Body of pancreas (tissue), 4 donors: ENCODE data around the gene CARD19. TPM values are rescaled to one million over a fixed set of nuclear protein-coding genes. Genes with fewer than 3 reads are reported as not detected.

Source experiments
- ATAC-seq: fragments of 150-250 bp; one replicate; pipeline ENCODE4 v1.9.1; 2016
- DNase-seq, 4 donors: peaks; one replicate each; pipeline ENCODE4 v3.0.0-alpha.2; 2019
- H3K27ac ChIP-seq, 4 donors: fragments of 200-600 bp; sonication (generic); 1 replicate in 3 of 4; 2 replicates in 1 of 4; pipeline versions ENCODE4 v1.5.1 to v1.6.1; 2016 to 2019; ENCODE audit warnings: mild to moderate bottlenecking in 1 of 4, mixed read lengths in 1 of 4, moderate library complexity in 1 of 4
- H3K27me3 ChIP-seq, 2 donors: fragments of 200-600 bp; sonication (generic); one replicate each; pipeline ENCODE4 v1.6.0; 2016; ENCODE audit warnings: mild to moderate bottlenecking in 1 of 2
- H3K36me3 ChIP-seq, 2 donors: fragments of 200-600 bp; sonication (generic); replicated peaks in 1 of 2; 2 replicates each; pipeline ENCODE4 v1.5.1; 2016; ENCODE audit warnings: low read depth in 2 of 2; ENCODE audit not compliant: insufficient read depth in 1 of 2
- H3K4me1 ChIP-seq: fragments of 200-600 bp; sonication (generic); one replicate; pipeline ENCODE4 v1.6.0; 2016
- H3K4me3 ChIP-seq, 2 donors: fragments of 200-600 bp; sonication (generic); 1 replicate in 1 of 2; 2 replicates in 1 of 2; pipeline ENCODE4 v1.5.1; 2016 to 2019
- H3K9me3 ChIP-seq, 3 donors: fragments of 200-600 bp; sonication (generic); 1 replicate in 2 of 3; 2 replicates in 1 of 3; pipeline ENCODE4 v1.5.1; 2016
- CTCF ChIP-seq, 7 experiments: fragments of 450-650 bp in 4 of 7; fragments of 200-600 bp in 3 of 7; sonication (generic) in 3 of 7; IDR thresholded peaks; one replicate each; pipeline ENCODE4 v1.5.1; 2016 to 2019; ENCODE audit warnings: antibody characterized with exemption in 7 of 7
- POLR2A ChIP-seq, 3 donors: fragments of 450-650 bp; IDR thresholded peaks; one replicate each; pipeline ENCODE4 v1.6.1; 2016; ENCODE audit warnings: antibody characterized with exemption in 3 of 3, mild to moderate bottlenecking in 2 of 3
- WGBS, 2 donors: methylation state at CpG; one replicate each; pipeline ENCODE4 v1.1.5; 2017; 5-methylcytosine and 5-hydroxymethylcytosine counted together
- intact Hi-C: fragments of 100-400 bp; cut with DNase I; formaldehyde crosslinking; loops from one replicate; pipeline ENCODE4 v1.15.1; 2023
- total RNA-seq, 2 donors: library from RNA; depleted of rRNA; stranded (reverse); fragments of >200 nt; gene quantifications; one replicate each; pipeline ENCODE4 v1.1.0, GENCODE V29; 2016

CARD19 gene
- 10 to 100 TPM in 1 of 2 donors, 1 to 10 TPM in 1; 4.3 to 20.8 TPM for total RNA-seq

- H3K27me3 ChIP-seq, result no peaks in the 10 kb centered on the region
- DNase-seq, result peak; percentile 57 to 70 (median 66)
- peak within 1 kb of the TSS; percentile 90 to 96 (median 94) for H3K27ac ChIP-seq
- peak within 1 kb of the TSS; percentile 52 to 59 for H3K4me3 ChIP-seq
- no peaks in the 10 kb centered on the region for H3K9me3 ChIP-seq
- 1% methylated on average over 12 to 62 of the region's 65 CpGs for WGBS, 2 donors
- ATAC-seq, result peak; percentile 6
- TF ChIP-seq POLR2A (IDR thresholded peaks at IDR 0.05), result peak; percentile 46 to 89 (median 77)
- no peak for TF ChIP-seq CTCF (IDR thresholded peaks at IDR 0.05)
- H3K4me1 ChIP-seq, result peaks cover 38% of the 10 kb centered on the region
- H3K36me3 ChIP-seq, result no peaks in the 10 kb centered on the region
- intact Hi-C loops, result no loop called here
Measured at GRCh38 chr9:93096131-93096802, at the start of gene CARD19. Gene CARD19, plus strand, starts transcription at chr9:93096217. Its CDS starts 129 bp downstream, at chr9:93096346.

GRCh38 chr9:93048566-93049448, 47.2 kb upstream of the CARD19 start:
- Histone ChIP-seq H3K27ac (no peak overlapping the region), H3K4me3 (no peak overlapping the region), H3K9me3 (no peaks in the 10 kb centered on the region), H3K36me3 (no peaks in the 10 kb centered on the region), H3K27me3 (no peaks in the 10 kb centered on the region), H3K4me1 (peaks cover 12% of the 10 kb centered on the region)
- intact Hi-C loops, result no loop called here
- TF ChIP-seq POLR2A (IDR thresholded peaks at IDR 0.05) (no peak), CTCF (IDR thresholded peaks at IDR 0.05) (no peak)
- WGBS, 2 donors, result 44 to 45% methylated on average over 6 to 8 of the region's 8 CpGs
- peak in 2 of 4 donors; percentile 53 to 54 for DNase-seq
- peak; percentile 30 for ATAC-seq

- peaks cover 12% of the 10 kb centered on the region for H3K4me1 ChIP-seq
- no peaks in the 10 kb centered on the region for H3K9me3 ChIP-seq
- no peaks in the 10 kb centered on the region for H3K27me3 ChIP-seq
- intact Hi-C loops, result no loop called here
- DNase-seq (no peak), ATAC-seq (peak; percentile 9)
- no peaks in the 10 kb centered on the region for H3K36me3 ChIP-seq
- H3K27ac ChIP-seq, result no peak overlapping the region
- 55 to 62% methylated on average over 4 of the region's 4 CpGs for WGBS, 2 donors
- TF ChIP-seq POLR2A (IDR thresholded peaks at IDR 0.05), result no peak
- no peak for TF ChIP-seq CTCF (IDR thresholded peaks at IDR 0.05)
- H3K4me3 ChIP-seq, result no peak overlapping the region
Measured at GRCh38 chr9:93049491-93049890, 46.5 kb upstream of the CARD19 start.

- DNase-seq (no peak), ATAC-seq (no peak)
- intact Hi-C loops, result no loop called here
- H3K4me3 ChIP-seq, result no peak overlapping the region
- peaks cover 12% of the 10 kb centered on the region for H3K4me1 ChIP-seq
- no peak for TF ChIP-seq CTCF (IDR thresholded peaks at IDR 0.05)
- TF ChIP-seq POLR2A (IDR thresholded peaks at IDR 0.05), result no peak
- no peaks in the 10 kb centered on the region for H3K9me3 ChIP-seq
- H3K27ac ChIP-seq, result no peak overlapping the region
- H3K36me3 ChIP-seq, result no peaks in the 10 kb centered on the region
- 87% methylated on average over 4 of the region's 4 CpGs for WGBS, 2 donors
- H3K27me3 ChIP-seq, result no peaks in the 10 kb centered on the region
Measured at GRCh38 chr9:93050231-93050630, 45.8 kb upstream of the CARD19 start.
